NK-92 (cell line): ENCODE results near the gene PPRC1.

Experiments used
- DNase-seq: peaks from one replicate; lab custom pipeline; 2025; ENCODE audit not compliant: unreplicated experiment; lab: John Stamatoyannopoulos, UW

Gene PPRC1

DNA sequence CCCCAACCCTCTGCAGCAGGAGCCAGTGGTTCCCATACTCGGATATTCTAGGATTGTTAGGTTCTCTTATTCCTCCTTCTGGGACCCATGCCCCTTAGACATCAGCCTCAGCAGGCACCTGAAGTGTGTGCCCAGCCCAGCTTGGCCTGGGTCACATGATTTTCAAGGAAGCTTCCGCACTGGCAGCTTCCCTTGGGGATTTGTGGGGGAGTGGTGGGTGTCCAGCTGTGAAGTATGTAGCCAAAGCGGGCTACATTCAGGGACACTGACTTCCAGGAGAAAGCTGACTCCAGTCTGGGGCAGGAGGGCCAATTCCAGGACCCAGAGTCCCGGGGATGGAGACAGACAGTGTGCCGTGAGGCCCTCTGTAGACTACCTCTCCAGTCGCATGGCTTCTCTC is 14.0 kb upstream of the PPRC1 start:
- no peak for DNase-seq

GRCh38 chr10:102119417-102120141 is 13.3 kb upstream of the PPRC1 start:
- no peak for DNase-seq

GRCh38 chr10:102120142-102120990 is 12.5 kb upstream of the PPRC1 start, which contains the start of gene LDB1:
LDB1 (minus strand) TSS chr10:102120368; CDS start chr10:102120110, 258 bp downstream.
- DNase-seq, result no peak

DNA sequence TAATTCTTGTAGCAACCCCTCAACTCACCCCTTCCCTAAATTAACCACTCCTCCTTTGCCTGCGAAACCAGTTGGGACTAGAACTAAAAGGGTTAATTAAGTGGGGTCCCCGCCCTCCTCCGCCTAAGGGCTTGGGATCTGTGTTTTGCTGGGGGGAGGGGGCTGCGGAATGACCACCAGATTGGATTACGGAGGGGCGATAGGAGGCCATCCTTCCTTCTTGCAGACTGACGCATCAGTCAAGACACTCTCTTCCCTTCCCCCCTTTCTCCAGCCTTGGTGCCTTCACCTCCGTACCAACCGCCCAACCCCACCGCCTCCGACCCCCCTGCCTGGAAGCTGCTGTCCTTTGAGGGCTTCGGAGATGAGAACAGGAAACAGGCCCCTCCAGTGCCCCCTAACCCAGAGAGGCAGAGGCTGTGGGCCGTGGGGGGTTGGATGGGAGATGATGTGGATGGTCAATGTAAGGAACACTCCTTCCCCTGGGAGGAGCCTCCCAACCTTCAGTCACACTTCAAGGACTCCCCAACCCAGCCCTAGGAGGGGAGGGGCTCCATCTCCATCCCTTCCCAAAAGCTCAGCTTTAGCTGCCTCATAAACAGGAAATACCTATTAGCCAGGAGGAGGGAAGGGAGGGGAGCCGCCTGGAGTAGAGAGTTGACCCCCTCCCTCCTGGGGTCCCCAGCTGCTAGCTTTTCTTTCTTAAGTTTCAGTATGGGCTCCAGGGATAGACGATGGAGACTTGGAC is 11.7 kb upstream of the PPRC1 start:
- no peak for DNase-seq

DNA sequence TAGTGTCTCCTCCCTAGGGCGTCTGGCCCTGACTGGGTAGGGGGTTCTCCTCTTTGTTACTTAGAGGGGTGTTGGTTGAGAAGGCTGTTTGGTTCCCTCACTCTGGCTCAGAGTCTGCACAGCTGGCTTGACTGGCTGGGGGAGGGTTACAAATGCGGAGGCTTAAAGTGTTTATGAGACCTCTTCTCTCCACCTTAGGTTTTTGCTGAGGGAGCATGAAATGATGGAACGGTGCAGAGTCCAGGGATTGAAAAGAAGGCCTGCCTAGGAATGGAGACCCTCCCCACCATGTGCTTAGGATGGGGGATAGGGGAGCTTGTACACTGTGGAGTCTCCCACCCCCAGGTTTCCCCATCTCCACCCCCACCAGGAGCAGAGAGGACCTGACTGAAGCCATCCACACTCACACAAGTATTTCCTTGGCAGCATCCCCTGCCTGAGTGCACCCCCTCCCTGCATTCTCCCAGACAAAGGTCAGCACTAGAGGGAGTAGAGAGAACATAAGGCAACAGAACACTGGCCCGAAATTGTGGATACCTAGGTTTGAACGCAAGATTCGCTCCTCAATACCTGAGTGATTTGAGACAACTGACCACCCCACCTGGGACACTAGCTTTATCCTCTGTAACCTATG is 11.0 kb upstream of the PPRC1 start:
- DNase-seq, result no peak

GRCh38 chr10:102122450-102122849 is 10.4 kb upstream of the PPRC1 start:
- DNase-seq, result no peak

DNA sequence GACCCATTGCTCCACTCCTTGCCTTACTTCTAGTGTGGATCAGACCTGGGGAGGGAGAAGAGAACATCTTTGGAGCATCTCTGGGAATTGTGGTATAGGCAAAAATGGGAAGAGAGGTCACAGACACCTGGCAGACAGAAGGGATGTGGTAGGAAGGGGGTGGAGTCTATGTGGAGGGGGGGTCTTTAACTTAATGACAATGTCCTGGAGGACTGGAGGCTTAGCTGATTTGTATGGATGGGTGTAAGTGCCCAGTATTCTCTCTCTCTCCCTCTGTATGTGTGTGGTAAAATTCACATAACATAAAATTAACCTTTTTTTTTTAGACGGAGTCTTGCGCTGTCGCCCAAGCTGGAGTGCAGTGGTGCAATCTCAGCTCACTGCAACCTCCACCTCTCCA is 9.6 kb upstream of the PPRC1 start:
- DNase-seq, result no peak

GRCh38 chr10:102131286-102132170 is 1.3 kb upstream of the PPRC1 start:
- no peak for DNase-seq

GRCh38 chr10:102132193-102132562 is 662 bp upstream of the PPRC1 start:
- no peak for DNase-seq

DNA sequence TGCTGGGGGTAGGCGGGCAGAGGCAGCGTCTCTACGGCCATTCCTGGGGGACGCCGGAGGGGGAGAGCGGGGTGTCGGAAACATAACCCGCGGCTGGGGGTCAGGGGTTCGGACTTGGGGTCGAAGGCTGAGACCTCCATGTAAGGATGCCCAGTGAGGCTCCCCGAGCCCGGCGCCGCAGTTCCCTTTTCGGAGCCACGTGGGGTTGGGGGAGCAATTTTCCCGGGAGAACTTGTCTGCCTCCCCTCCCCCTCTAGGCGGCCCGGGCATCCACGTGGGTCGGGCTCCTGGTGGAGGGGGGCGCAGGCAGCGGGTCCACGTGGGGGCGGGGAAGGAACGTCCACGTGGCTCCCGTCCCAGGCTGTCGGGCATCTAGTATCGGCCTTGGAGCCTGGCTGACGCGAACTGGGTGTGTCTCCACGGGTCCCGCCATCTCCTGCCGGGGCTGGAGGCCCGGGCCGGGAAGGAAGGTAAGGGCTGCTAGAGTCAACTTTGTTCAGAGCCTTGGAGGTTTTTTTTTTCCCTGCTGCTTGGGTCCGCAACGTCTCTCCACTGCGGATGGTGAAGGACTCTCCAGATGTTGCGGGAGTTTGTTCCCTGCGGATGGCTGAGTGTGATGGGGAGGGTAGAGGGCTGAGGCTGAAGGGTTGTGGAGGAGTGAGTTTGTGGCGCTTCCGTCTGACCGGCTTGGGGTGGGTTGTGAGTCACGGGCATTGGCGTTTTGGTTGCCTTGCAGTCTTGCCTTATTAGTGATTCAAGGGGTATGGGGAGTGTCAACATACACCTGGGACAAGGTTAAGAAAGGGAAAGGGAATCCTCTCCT is 744 bp downstream of the PPRC1 start:
- DNase-seq, result no peak

DNA sequence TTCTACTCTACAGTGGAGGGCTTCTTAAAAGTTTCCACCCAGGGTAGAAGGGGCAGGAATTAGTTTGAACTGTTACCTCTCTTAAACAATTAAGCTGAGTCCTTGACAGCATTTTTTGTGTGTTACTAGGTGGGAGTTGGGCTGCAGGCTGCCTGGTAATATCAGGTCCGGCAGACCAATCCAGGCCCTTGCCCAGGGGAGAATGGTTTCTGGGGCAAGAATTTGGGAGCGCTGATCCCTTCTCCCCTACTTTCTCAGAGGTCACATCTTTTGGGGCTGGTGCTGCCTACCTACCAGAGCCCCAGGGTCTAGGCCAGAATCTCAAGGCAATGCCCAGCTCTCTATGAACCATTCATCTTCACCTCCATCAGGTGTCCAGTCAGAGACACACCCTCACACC is 1.6 kb downstream of the PPRC1 start:
- DNase-seq, result no peak

GRCh38 chr10:102135956-102136526 is 3.2 kb downstream of the PPRC1 start:
- DNase-seq, result no peak

GRCh38 chr10:102139281-102140110 is 6.7 kb downstream of the PPRC1 start:
- DNase-seq, result no peak

DNA sequence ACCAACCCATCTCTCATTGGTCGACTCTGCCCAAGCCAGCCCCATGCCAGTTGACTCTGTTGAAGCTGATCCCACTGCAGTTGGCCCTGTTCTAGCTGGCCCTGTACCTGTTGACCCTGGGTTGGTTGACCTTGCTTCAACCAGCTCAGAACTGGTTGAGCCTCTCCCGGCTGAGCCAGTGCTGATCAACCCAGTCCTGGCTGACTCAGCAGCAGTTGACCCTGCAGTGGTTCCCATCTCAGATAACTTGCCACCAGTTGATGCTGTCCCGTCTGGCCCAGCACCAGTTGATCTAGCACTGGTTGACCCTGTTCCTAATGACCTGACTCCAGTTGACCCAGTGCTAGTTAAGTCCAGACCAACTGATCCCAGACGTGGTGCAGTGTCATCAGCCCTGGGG is 7.4 kb downstream of the PPRC1 start:
- DNase-seq, result no peak

DNA sequence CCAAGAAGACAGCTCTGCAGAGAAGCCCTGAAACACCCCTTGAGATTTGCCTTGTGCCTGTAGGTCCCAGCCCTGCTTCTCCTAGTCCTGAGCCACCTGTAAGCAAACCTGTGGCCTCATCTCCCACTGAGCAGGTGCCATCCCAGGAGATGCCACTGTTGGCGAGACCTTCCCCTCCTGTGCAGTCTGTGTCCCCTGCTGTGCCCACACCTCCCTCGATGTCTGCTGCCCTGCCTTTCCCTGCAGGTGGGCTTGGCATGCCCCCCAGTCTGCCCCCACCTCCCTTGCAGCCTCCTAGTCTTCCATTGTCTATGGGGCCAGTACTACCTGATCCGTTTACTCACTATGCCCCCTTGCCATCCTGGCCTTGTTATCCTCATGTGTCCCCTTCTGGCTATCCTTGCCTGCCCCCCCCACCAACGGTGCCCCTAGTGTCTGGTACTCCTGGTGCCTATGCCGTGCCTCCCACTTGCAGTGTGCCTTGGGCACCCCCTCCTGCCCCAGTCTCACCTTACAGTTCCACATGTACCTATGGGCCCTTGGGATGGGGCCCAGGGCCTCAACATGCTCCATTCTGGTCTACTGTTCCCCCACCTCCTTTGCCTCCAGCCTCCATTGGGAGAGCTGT is 8.2 kb downstream of the PPRC1 start:
- no peak for DNase-seq

DNA sequence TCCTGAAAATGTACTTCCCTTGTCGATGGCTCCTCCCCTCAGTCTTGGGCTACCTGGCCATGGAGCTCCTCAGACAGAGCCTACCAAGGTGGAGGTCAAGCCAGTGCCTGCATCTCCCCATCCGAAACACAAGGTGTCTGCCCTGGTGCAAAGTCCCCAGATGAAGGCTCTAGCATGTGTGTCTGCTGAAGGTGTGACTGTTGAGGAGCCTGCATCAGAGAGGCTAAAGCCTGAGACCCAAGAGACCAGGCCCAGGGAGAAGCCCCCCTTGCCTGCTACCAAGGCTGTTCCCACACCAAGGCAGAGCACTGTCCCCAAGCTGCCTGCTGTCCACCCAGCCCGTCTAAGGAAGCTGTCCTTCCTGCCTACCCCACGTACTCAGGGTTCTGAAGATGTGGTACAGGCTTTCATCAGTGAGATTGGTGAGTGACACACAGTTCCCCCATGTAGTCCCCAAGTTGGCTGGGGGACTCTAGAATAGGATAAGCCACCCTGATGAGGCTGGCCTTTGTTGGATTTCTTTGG is 8.8 kb downstream of the PPRC1 start:
- no peak for DNase-seq

DNA sequence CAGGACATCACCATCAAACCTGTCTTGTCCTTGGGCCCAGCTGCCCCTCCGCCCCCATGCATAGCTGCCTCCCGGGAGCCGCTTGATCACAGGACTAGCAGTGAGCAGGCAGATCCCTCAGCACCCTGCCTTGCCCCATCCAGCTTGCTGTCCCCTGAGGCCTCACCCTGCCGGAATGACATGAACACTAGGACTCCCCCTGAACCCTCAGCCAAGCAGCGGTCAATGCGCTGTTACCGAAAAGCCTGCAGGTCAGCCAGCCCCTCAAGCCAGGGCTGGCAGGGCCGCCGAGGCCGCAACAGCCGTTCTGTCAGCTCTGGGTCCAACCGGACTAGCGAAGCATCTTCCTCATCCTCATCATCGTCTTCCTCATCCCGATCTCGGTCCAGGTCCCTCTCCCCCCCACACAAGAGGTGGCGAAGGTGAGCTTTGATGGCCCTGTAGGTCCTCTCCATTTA is 14.2 kb downstream of the PPRC1 start:
- no peak for DNase-seq
